ENCODE results near the gene SPART. TPM values are rescaled to one million over a fixed set of nuclear protein-coding genes. Genes with fewer than 3 reads are reported as not detected.
"Not testable (repeated sequence)": the region's sequence is repeated elsewhere in the genome, so short reads cannot be mapped to it uniquely, and the experiment has no call there.

Gene SPART
- total RNA-seq, 4 donors from 2014 or later, result 34.1 to 58.7 (median 48.8) TPM

GRCh38 chr13:36313047-36313969 is 32.9 kb downstream of the SPART start:
- in situ Hi-C loops (cut with MboI; ENCODE audit: low sequenced_read_pairs in 4 of 4) (no loop called here), intact Hi-C loops (cut with DNase I; ENCODE audit: low total_unique reads) (no loop called here)
- TF ChIP-seq CTCF (IDR thresholded peaks at IDR 0.05 in 4 of 5, conservative IDR thresholded peaks at IDR 0.05 in 1 of 5), result no peak
- TF ChIP-seq POLR2A (IDR thresholded peaks at IDR 0.05), result no peak
- Histone ChIP-seq H3K27ac (no peak overlapping the region), H3K36me3 (peaks cover 0 to 46% of the 10 kb centered on the region in 2 donors), H3K4me1 (peaks cover 0 to 4% of the 10 kb centered on the region in 2 donors), H3K9me3 (no peaks in the 10 kb centered on the region), H3K27me3 (no peaks in the 10 kb centered on the region), H3K4me3 (no peak overlapping the region)
- DNase-seq, result no peak
- ATAC-seq, result no peak

GRCh38 chr13:36310417-36311108 is 35.6 kb downstream of the SPART start:
- H3K36me3 ChIP-seq, result peaks cover 0 to 48% of the 10 kb centered on the region in 2 donors
- intact Hi-C loops (cut with DNase I; ENCODE audit: low total_unique reads), result no loop called here
- in situ Hi-C loops (cut with MboI; ENCODE audit: low sequenced_read_pairs in 4 of 4), result no loop called here
- no peaks in the 10 kb centered on the region for H3K27me3 ChIP-seq
- DNase-seq, result no peak
- peaks cover 0 to 4% of the 10 kb centered on the region in 2 donors for H3K4me1 ChIP-seq
- no peak for ATAC-seq
- TF ChIP-seq POLR2A (IDR thresholded peaks at IDR 0.05), result no peak
- no peak for TF ChIP-seq CTCF (IDR thresholded peaks at IDR 0.05 in 4 of 5, conservative IDR thresholded peaks at IDR 0.05 in 1 of 5)
- no peaks in the 10 kb centered on the region for H3K9me3 ChIP-seq
- H3K4me3 ChIP-seq, result no peak overlapping the region
- no peak overlapping the region for H3K27ac ChIP-seq

- no peak overlapping the region for H3K27ac ChIP-seq
- intact Hi-C loops (cut with DNase I; ENCODE audit: low total_unique reads) (no loop called here), in situ Hi-C loops (cut with MboI; ENCODE audit: low sequenced_read_pairs in 4 of 4) (no loop called here)
- no peaks in the 10 kb centered on the region for H3K27me3 ChIP-seq
- DNase-seq, result no peak
- peaks cover 0 to 15% of the 10 kb centered on the region in 2 donors for H3K36me3 ChIP-seq
- ATAC-seq, result no peak
- no peaks in the 10 kb centered on the region for H3K9me3 ChIP-seq
- H3K4me3 ChIP-seq, result no peak overlapping the region
- TF ChIP-seq POLR2A (IDR thresholded peaks at IDR 0.05) (no peak), CTCF (IDR thresholded peaks at IDR 0.05 in 4 of 5, conservative IDR thresholded peaks at IDR 0.05 in 1 of 5) (no peak)
- peaks cover 6 to 10% of the 10 kb centered on the region in 2 donors for H3K4me1 ChIP-seq
These were observed 43.9 kb downstream of the SPART start for GRCh38 chr13:36302289-36302688.

- in situ Hi-C loops (cut with MboI; ENCODE audit: low sequenced_read_pairs in 4 of 4) (loop anchor here in 2 of 4 donors (25.0 kb wide), 2 partner anchors 88 to 438 kb away; no protein-coding TSS in a partner anchor), intact Hi-C loops (cut with DNase I; ENCODE audit: low total_unique reads) (loop anchor here (5.0 kb wide), 1 partner anchor 48 kb away; the partner anchor contains the start of gene SPART)
- H3K27me3 ChIP-seq, H3K9me3 ChIP-seq, DNase-seq, H3K4me3 ChIP-seq, ATAC-seq, H3K27ac ChIP-seq, H3K36me3 ChIP-seq: not testable (repeated sequence)
- peaks cover 13 to 15% of the 10 kb centered on the region in 2 donors for H3K4me1 ChIP-seq
These were observed 46.7 kb downstream of the SPART start for GRCh38 chr13:36299469-36299868.
